ENCODE results near the gene CYP17A1.
"Not testable (repeated sequence)": the region's sequence is repeated elsewhere in the genome, so short reads cannot be mapped to it uniquely, and the experiment has no call there.

The CYP17A1 gene

GRCh38 chr10:102838276-102838927, 1.2 kb upstream of the CYP17A1 start:
- not testable (repeated sequence) for DNase-seq (ENCODE audit: low read depth, low spot score)

- peak; percentile 88 for DNase-seq (ENCODE audit: low read depth, low spot score)
Measured at GRCh38 chr10:102835007-102835482, 2.2 kb downstream of the CYP17A1 start.

- DNase-seq (ENCODE audit: low read depth, low spot score), result no peak
Measured at GRCh38 chr10:102834143-102834542, 3.1 kb downstream of the CYP17A1 start.

GRCh38 chr10:102832987-102833386, 4.2 kb downstream of the CYP17A1 start:
- no peak for DNase-seq (ENCODE audit: low read depth, low spot score)

GRCh38 chr10:102832248-102832647, 5.0 kb downstream of the CYP17A1 start:
- no peak for DNase-seq (ENCODE audit: low read depth, low spot score)

GRCh38 chr10:102831322-102832071, 5.7 kb downstream of the CYP17A1 start:
- DNase-seq (ENCODE audit: low read depth, low spot score), result no peak

- DNase-seq (ENCODE audit: low read depth, low spot score), result no peak
Measured at GRCh38 chr10:102827597-102827975, 9.6 kb downstream of the CYP17A1 start.

GRCh38 chr10:102826148-102826796, 10.9 kb downstream of the CYP17A1 start:
- no peak for DNase-seq (ENCODE audit: low read depth, low spot score)

GRCh38 chr10:102824664-102825063, 12.5 kb downstream of the CYP17A1 start:
- DNase-seq (ENCODE audit: low read depth, low spot score), result no peak

- DNase-seq (ENCODE audit: low read depth, low spot score), result no peak
Measured at GRCh38 chr10:102822222-102822621, 15.0 kb downstream of the CYP17A1 start.

- not testable (repeated sequence) for DNase-seq (ENCODE audit: low read depth, low spot score)
Measured at GRCh38 chr10:102820008-102820407, 17.2 kb downstream of the CYP17A1 start.

GRCh38 chr10:102819054-102819453, 18.2 kb downstream of the CYP17A1 start:
- no peak for DNase-seq (ENCODE audit: low read depth, low spot score)

GRCh38 chr10:102817175-102817574, 20.0 kb downstream of the CYP17A1 start:
- DNase-seq (ENCODE audit: low read depth, low spot score), result no peak

GRCh38 chr10:102815790-102816549, 21.2 kb downstream of the CYP17A1 start:
- DNase-seq (ENCODE audit: low read depth, low spot score), result peak; percentile 80

GRCh38 chr10:102814873-102815661, 22.1 kb downstream of the CYP17A1 start:
- DNase-seq (ENCODE audit: low read depth, low spot score), result peak; percentile 82

- peak; percentile 78 for DNase-seq (ENCODE audit: low read depth, low spot score)
Measured at GRCh38 chr10:102814453-102814871, 22.8 kb downstream of the CYP17A1 start.

- peak; percentile 68 for DNase-seq (ENCODE audit: low read depth, low spot score)
Measured at GRCh38 chr10:102813734-102814452, 23.3 kb downstream of the CYP17A1 start.

GRCh38 chr10:102813017-102813541, 24.1 kb downstream of the CYP17A1 start:
- no peak for DNase-seq (ENCODE audit: low read depth, low spot score)

GRCh38 chr10:102812231-102812876, 24.9 kb downstream of the CYP17A1 start:
- no peak for DNase-seq (ENCODE audit: low read depth, low spot score)

Data from astrocyte of the hippocampus (primary cell).